ENCODE measurements around the gene SPATA16. TPM values are rescaled to one million over a fixed set of nuclear protein-coding genes. Genes with fewer than 3 reads are reported as not detected.

Gene SPATA16
- polyA plus RNA-seq, 1 experiment: not detected

GRCh38 chr3:173007079-173007723, 133.8 kb downstream of the SPATA16 start:
- no peaks in the 10 kb centered on the region for H3K27me3 ChIP-seq (ENCODE audit: control insufficient read depth, insufficient read depth, low read length)
- no peak overlapping the region for H3K27ac ChIP-seq (ENCODE audit: low read depth, low read length)
- DNase-seq (ENCODE audit: low read depth, low spot score): no peak
- no peak overlapping the region for H3K4me3 ChIP-seq (ENCODE audit: low read depth, low read length)
- CTCF ChIA-PET: no interaction called here
- H3K9me3 ChIP-seq (ENCODE audit: control insufficient read depth, insufficient read depth, low read length): no peaks in the 10 kb centered on the region; the same call in 1 of the 2 replicates
- POLR2A ChIA-PET: no interaction called here
- no peak for TF ChIP-seq CTCF (IDR thresholded peaks at IDR 0.05; ENCODE audit: low read depth, low read length)

GRCh38 chr3:173006006-173006405, 135.0 kb downstream of the SPATA16 start:
- no peak for TF ChIP-seq CTCF (IDR thresholded peaks at IDR 0.05; ENCODE audit: low read depth, low read length)
- H3K27me3 ChIP-seq (ENCODE audit: control insufficient read depth, insufficient read depth, low read length): no peaks in the 10 kb centered on the region
- ChIA-PET POLR2A (no interaction called here), CTCF (interaction anchor here (0.6 kb wide), 1 partner anchor 440 kb away, joined by 5 read pairs; no protein-coding TSS in a partner anchor)
- H3K4me3 ChIP-seq (ENCODE audit: low read depth, low read length): no peak overlapping the region
- no peaks in the 10 kb centered on the region; the same call in 1 of the 2 replicates for H3K9me3 ChIP-seq (ENCODE audit: control insufficient read depth, insufficient read depth, low read length)
- H3K27ac ChIP-seq (ENCODE audit: low read depth, low read length): no peak overlapping the region
- no peak for DNase-seq (ENCODE audit: low read depth, low spot score)

GRCh38 chr3:173004681-173005080, 136.4 kb downstream of the SPATA16 start:
- H3K27me3 ChIP-seq (ENCODE audit: control insufficient read depth, insufficient read depth, low read length): no peaks in the 10 kb centered on the region
- H3K9me3 ChIP-seq (ENCODE audit: control insufficient read depth, insufficient read depth, low read length): no peaks in the 10 kb centered on the region
- H3K4me3 ChIP-seq (ENCODE audit: low read depth, low read length): no peak overlapping the region
- TF ChIP-seq CTCF (IDR thresholded peaks at IDR 0.05; ENCODE audit: low read depth, low read length): no peak
- ChIA-PET POLR2A (no interaction called here), CTCF (no interaction called here)
- no peak overlapping the region for H3K27ac ChIP-seq (ENCODE audit: low read depth, low read length)
- DNase-seq (ENCODE audit: low read depth, low spot score): no peak

GRCh38 chr3:173003956-173004355, 137.1 kb downstream of the SPATA16 start:
- H3K9me3 ChIP-seq (ENCODE audit: control insufficient read depth, insufficient read depth, low read length): no peaks in the 10 kb centered on the region
- DNase-seq (ENCODE audit: low read depth, low spot score): no peak
- H3K27me3 ChIP-seq (ENCODE audit: control insufficient read depth, insufficient read depth, low read length): no peaks in the 10 kb centered on the region
- no peak for TF ChIP-seq CTCF (IDR thresholded peaks at IDR 0.05; ENCODE audit: low read depth, low read length)
- ChIA-PET CTCF (no interaction called here), POLR2A (no interaction called here)
- no peak overlapping the region for H3K4me3 ChIP-seq (ENCODE audit: low read depth, low read length)
- H3K27ac ChIP-seq (ENCODE audit: low read depth, low read length): no peak overlapping the region

GRCh38 chr3:173003471-173003870, 137.6 kb downstream of the SPATA16 start:
- POLR2A ChIA-PET: no interaction called here
- Histone ChIP-seq H3K27me3 (ENCODE audit: control insufficient read depth, insufficient read depth, low read length) (no peaks in the 10 kb centered on the region), H3K9me3 (ENCODE audit: control insufficient read depth, insufficient read depth, low read length) (no peaks in the 10 kb centered on the region), H3K4me3 (ENCODE audit: low read depth, low read length) (no peak overlapping the region), H3K27ac (ENCODE audit: low read depth, low read length) (no peak overlapping the region)
- TF ChIP-seq CTCF (IDR thresholded peaks at IDR 0.05; ENCODE audit: low read depth, low read length): no peak
- no peak for DNase-seq (ENCODE audit: low read depth, low spot score)
- CTCF ChIA-PET: no interaction called here
